ENCODE results near the gene LRCOL1.

Gene LRCOL1

DNA sequence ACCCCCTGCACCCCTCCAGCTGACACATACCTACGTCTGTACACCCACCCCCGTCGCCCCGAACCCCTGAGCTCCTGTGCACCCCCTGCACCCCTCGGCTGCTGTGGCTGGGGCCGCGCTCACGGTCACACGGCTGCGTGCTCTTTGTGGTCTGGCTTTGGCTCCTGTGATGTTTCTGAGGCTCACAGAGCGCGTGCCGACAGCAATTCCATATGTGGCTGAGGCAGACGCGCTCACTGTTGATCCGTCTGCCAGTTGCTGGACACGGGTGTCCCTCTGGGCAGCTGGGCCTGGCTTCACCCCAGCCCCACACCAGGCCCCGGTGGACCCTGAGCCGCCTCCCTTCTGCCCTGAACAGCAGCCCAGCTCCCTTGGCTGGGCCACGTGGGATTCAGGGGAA is 46.5 kb downstream of the LRCOL1 start:
- no peak for DNase-seq (ENCODE audit: low read depth)

DNA sequence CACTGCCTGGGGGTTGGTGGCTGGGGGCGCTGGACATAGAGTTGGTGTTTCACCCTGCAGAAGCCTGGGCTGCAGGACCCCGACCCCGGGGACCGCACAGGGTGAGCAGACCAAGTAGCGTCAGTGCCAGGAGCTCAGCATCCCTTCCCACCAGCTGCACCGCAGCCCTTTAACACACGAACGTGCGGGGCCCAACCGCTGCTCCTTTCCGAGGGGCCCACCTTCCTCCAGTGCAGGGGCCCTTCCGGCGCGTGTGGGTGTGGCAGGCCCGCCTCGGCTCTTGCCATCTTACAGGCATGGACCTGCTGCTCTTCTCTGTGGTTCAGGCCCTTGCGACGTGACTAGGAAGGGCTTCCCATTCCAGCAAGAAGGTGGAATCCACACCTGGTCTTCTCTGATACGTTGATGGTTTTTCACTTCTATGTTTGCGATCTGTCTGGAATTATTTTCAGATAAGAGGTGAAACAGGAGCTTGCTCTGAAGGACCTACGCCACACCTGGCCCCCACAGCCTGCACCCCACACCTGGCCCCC is 47.8 kb downstream of the LRCOL1 start:
- DNase-seq (ENCODE audit: low read depth), result no peak

DNA sequence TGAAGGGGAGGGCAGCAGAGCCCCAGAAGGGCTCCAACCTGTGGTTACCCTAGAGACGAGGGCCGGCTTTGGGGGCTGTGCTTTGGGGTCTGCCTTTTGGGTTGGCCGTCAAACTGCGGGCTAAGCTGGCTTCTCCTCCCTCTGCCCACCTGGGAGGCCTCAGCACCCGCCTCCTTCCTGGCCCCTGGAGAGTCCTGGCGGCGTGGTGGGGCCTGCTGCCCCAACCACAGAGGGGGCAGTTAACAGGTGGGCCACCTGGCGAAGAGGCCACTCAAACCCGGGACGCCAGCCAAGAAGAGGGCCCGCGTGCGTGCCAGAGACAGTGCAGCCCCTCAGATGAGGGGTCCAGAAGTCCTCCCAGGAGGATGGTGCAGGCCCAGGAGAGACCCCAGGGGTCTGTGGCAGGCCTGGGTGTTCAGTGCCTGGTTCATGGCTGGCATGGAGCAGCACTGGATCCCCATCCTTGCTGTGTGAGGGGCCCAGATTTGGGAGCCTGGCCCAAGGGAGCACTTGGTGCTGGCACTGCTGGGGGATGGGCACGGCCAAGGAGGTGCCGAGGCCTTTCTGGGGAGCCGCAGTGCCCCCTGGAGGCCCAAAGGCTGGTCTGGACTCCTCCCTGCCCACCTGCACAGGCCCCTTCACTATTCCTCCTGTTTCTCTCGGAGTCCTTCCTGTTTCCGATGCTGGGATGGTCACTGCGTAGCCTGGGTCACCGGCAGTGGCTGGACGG is 48.8 kb downstream of the LRCOL1 start:
- DNase-seq (ENCODE audit: low read depth), result no peak

DNA sequence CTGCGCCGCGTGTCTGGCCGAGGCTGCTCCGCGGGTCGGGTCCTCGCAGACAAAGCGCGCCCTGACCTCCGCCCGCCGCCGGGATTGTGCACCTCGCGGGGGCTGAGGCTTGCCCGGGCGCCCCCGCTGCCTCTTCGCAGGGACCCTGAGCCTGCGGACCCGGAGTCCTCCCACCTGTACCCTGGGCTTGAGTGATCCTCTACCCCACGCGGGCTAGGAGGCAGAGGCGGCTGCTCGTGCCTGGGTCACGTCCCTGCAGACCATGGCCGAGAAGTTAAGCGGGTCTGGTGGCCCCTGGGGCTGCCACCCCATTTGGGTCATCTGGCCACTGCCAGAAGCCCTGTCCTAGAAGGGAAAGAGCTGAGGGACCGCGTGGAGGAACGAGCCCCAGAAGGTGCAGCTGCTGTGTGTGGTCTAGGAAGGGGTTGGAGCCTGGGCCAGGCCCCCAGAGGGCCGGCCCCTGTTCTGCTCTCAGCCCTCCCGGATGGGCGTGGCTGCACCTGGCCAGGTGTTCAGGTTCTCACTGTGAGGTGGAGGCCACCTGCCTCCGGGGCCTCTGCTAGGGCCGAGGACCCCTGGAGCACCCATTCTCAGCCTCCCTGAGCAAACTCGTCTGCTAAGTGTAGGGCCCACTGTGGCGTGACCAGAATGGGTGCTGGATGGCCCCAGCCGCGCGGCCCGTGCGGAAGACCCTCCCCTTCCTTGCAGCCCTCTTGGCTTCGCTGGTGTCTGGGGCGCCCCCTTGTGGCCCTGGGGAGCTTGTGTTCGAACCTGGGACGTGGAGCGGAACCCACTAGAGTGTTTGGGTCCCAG is 49.6 kb downstream of the LRCOL1 start:
- no peak for DNase-seq (ENCODE audit: low read depth)

DNA sequence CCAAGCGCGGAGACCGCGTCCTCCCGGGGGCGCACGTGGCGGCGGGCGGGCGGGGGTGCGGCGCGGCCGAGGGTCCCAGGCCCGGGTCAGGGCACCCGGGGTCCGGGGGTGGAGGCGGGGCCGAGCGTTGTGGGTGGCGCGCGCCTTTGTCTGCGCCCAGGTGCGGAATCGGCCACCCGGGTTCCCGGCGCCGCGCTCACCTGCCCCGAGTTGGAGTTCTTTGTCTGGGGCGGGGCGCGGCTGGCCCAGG is 50.1 kb downstream of the LRCOL1 start:
- DNase-seq (ENCODE audit: low read depth), result no peak

DNA sequence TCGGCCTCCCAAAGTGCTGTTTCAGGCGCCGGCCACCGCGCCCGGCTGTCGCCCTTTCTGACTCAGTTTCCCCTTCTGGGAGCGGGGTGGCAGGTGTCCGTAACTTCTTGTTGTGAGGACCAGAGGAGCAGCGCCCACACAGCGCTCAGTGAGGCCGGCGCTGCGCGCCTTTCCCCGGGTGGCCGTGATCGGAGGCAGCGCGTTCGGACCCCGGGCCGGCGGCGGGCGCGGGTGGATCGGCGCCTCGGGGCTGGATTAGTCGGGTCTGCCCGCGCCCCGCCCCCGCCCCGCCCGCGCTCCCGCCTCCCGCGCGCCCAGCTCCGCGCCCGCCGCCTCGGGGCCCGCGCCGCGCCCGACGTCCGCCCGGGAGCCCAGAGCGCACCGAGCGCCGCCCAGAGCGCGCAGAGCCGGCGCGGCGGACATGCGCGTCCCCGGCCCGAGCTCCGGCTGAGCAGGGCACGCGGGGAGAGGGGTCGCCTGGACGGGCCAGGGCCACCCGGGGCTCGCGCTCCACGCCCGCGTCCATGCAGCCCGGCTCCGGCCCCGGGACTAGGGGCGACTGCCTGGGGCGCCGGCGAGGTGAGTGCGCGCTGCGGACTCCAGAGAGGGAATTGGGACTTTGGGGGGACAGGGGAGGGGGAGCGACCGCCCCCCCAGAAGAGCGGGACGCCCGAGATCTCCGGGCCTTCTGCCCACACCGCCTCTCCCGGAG is 50.6 kb downstream of the LRCOL1 start:
- DNase-seq (ENCODE audit: low read depth), result no peak

DNA sequence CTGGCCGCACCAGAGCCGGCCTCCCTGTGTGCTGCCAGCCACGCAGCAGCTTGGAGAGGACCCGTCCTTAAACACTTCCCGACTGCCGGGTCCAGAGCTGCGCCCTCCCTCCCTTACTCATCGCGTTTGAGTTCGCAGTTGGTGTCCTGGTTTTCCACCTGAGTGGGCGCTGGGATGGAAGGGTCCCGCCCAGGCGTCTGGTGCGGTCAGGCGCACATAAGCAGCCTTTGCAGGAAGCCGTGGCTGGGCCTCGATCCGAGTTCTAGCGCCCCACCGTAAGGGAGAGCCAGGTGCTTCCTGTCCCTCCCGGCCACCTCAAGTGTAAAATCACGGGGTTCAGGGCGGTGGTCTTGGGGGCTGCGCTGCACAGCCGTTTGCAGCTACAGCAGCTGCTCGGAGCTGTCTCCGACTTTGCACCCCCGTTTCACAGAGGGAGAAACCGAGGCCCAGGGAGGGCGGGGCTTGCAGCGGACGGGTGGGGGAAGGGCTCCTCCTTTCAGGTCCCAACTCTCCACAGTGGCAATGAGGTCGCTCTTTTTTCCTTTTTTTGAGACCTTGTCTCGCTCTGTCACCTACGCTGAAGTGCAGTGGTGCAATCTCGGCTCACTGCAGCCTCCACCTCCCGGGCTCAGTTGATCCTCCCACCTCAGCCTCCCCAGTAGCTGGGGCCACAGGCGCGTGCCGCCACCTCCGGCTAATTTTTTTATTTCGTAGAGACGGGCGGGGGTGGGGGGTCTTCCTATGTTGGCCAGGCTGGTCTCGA is 51.3 kb downstream of the LRCOL1 start:
- DNase-seq (ENCODE audit: low read depth), result no peak

DNA sequence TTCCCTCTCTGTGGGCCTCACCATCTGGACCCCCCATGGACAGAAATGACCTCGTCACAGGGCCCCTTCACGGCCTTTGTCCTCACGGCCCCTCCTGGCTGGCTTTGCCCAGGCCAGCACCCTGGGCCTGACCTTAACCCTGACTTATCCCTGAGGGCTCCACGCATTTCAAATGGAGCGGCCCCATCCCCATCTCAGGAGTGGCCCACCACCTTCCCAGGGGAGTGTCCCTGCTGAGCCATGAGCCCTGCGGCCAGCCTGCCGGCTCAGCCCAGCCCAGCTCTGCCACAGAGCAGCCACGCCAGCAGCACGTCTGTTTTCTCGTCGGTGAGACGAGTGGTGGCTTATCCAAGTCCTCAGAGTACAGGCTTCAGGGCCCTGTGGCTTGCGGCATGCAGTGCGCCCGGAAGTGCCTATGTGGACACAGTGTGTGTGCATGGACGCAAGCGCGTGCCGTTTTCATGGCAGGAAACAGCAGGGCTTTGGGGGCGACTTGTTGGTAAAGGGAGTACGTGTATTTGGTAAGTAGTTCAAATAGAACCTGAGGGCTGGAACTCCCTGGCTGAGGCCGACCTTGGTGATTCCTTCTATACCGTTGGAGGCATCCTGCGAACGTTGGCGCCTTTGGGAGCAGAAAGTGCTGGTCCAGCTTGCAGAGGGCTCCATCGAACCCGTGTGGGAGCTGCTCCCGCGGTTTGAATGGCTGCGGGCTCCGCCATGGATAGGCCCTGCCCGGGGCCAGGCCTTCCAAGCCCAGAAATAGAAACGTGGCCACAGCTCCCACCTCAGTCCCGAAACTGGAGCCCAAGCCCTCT is 52.1 kb downstream of the LRCOL1 start:
- no peak for DNase-seq (ENCODE audit: low read depth)

DNA sequence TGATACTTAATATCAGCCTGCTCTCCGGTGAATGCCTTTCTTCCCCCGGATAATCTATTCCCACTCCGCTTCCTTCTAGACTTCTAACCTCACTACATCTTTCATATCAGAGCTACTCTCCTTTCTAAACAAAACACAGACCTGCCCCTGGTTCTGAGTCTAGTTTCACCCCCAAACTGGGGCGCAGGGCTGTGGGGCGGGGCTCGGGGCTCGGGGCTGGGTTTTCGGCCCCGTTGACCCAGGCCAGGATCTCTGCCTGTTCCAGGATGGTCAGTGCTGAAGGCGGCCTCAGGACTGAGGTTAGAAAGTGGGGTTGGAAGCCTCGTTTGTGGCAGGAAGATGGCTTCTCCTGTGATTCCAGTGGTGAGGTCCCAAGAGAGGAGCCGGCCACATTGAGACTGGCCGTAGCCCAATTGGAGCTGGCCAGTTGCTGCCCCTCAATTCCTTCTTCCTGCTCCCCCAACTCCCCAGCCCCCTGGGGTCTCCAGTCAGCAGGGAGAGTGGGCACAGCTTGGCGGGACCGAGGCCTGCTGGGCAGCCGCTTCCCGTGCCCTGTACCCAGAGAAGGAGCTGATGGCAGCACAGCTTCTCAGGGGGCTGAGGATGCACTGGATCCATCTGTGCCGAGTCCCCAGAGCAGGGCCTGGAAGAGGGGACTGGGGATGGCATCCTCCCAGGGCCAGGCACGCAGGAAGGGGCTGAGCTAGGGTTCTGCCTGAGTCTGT is 52.9 kb downstream of the LRCOL1 start:
- no peak for DNase-seq (ENCODE audit: low read depth)

DNA sequence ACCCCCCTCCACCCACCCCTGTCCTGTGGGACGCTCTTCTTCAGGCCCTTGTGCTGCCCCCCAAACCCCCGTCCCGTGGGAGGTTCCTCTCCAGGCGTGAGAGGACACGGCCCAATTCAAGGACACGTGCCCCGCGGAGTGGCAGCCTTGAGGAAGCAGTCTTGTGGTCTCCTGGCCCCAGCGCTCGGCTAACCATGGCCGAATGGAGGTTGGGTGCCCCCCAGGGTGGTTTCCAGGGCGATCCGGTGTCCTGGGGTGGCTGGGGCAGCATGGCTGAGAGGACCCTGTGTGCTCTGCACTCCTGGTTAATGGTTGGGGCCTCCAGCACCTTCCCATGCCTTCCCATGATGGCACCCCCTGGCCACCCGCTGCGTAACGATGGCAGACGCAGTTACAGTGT is 53.6 kb downstream of the LRCOL1 start:
- no peak for DNase-seq (ENCODE audit: low read depth)

DNA sequence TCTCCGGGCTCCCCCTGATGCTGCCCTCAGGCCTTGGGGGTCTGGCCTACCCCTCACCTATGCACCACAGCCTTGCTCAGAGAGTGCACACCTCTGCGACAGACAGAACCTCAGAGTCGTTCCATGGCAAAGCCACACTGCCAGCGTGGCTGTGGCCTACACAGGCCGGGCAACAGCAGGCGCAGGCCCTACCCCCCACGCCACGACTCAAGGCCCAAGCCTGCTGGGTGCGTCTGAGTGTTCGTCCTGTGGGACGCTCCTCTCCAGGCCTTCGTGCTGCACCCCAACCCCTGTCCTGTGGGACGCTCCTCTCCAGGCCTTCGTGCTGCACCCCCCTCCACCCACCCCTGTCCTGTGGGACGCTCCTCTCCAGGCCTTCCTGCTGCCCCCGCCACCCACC is 54.2 kb downstream of the LRCOL1 start:
- DNase-seq (ENCODE audit: low read depth), result no peak

DNA sequence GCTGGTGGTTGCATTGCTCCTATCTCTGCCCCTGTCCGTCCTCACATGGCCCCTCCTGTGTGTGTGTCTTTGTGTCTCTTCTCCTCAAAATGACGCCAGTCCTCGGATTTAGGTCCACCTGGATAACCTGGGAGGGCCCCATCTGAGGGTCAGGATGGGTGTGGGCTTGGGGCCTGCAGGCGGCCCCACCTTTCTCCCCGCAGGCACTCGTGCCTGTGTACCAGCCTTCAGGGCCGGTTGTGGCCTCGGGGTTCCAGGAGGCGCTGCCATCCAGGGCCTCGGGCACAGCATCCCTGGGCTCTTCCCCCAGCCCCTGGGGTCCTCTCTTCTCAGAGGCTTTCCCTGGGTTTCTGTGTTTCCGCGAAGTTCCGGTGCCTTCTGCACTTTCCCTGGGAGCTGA is 54.7 kb downstream of the LRCOL1 start:
- DNase-seq (ENCODE audit: low read depth), result no peak

DNA sequence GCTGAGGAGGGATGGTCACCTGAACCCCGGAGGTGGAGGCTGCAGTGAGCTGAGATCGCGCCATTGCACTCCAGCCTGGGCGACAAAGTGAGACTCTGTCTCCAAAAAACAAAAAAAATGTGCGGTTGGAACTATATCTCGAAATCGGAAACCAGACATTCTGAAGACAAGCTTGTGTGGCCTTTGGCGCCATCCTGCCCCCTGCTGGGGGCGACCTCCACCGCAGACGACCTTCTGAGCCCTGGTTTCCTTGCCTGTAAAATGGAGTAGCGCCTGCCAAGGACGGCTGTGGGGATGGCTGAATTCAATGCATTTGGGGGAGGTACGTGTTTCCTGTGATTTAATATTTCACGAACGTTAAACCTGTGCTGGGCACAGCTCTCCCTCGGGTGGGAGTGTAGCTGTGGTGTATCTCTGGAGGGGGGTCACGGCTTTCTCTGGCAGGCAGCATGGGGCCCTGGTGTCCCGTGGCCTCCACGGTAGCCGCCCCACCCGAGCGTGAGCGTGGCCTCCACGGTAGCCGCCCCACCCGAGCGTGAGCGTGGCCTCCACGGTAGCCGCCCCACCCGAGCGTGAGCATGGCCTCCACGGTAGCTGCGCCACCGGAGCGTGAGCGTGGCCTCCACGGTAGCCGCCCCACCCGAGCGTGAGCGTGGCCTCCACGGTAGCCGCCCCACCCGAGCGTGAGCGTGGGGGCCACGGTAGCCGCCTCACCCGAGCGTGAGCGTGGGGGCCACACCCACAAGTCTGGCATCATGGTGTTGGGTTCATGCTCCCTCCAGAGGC is 55.3 kb downstream of the LRCOL1 start:
- no peak for DNase-seq (ENCODE audit: low read depth)
